Measurements from ENCODE around the gene ZBTB25. TPM values are rescaled to one million over a fixed set of nuclear protein-coding genes. Genes with fewer than 3 reads are reported as not detected.
A peak's percentile ranks its signal among the peaks of the same experiment; 100 is the strongest.

ZBTB25 gene
- total RNA-seq, 1 donor, result 11.1 TPM

GRCh38 chr14:64459405-64460136, 44.1 kb downstream of the ZBTB25 start:
- no peak overlapping the region for H3K4me3 ChIP-seq (ENCODE audit: low read depth, low read length)
- no peak for TF ChIP-seq CTCF (IDR thresholded peaks at IDR 0.05; ENCODE audit: insufficient read depth, low read length)
- no peak for DNase-seq (ENCODE audit: low read depth)

GRCh38 chr14:64454671-64455070, 49.0 kb downstream of the ZBTB25 start:
- no peak overlapping the region for H3K4me3 ChIP-seq (ENCODE audit: low read depth, low read length)
- TF ChIP-seq CTCF (IDR thresholded peaks at IDR 0.05; ENCODE audit: insufficient read depth, low read length), result no peak
- DNase-seq (ENCODE audit: low read depth), result no peak

GRCh38 chr14:64450255-64450654, 53.4 kb downstream of the ZBTB25 start:
- DNase-seq (ENCODE audit: low read depth), result no peak
- H3K4me3 ChIP-seq (ENCODE audit: low read depth, low read length), result no peak overlapping the region
- TF ChIP-seq CTCF (IDR thresholded peaks at IDR 0.05; ENCODE audit: insufficient read depth, low read length), result no peak

GRCh38 chr14:64447876-64448670, 55.6 kb downstream of the ZBTB25 start:
- no peak for TF ChIP-seq CTCF (IDR thresholded peaks at IDR 0.05; ENCODE audit: insufficient read depth, low read length)
- no peak overlapping the region for H3K4me3 ChIP-seq (ENCODE audit: low read depth, low read length)
- no peak for DNase-seq (ENCODE audit: low read depth)

GRCh38 chr14:64444984-64445845, 58.4 kb downstream of the ZBTB25 start:
- no peak for TF ChIP-seq CTCF (IDR thresholded peaks at IDR 0.05; ENCODE audit: insufficient read depth, low read length)
- DNase-seq (ENCODE audit: low read depth), result peak; percentile 47
- H3K4me3 ChIP-seq (ENCODE audit: low read depth, low read length), result no peak overlapping the region

GRCh38 chr14:64444140-64444539, 59.5 kb downstream of the ZBTB25 start:
- no peak for DNase-seq (ENCODE audit: low read depth)
- H3K4me3 ChIP-seq (ENCODE audit: low read depth, low read length), result no peak overlapping the region
- TF ChIP-seq CTCF (IDR thresholded peaks at IDR 0.05; ENCODE audit: insufficient read depth, low read length), result no peak

Measured in fibroblast of the aortic adventitia (primary cell).